ENCODE measurements around the gene CPPED1. TPM values are rescaled to one million over a fixed set of nuclear protein-coding genes. Genes with fewer than 3 reads are reported as not detected.
A peak's percentile ranks its signal among the peaks of the same experiment; 100 is the strongest.

The CPPED1 gene
- polyA plus RNA-seq = 10 to 100 TPM; 22.3 to 27.8 TPM

- H3K9me3 ChIP-seq (ENCODE audit: control insufficient read depth in 2 of 2, insufficient read depth in 1 of 2, low read depth in 1 of 2, low read length in 1 of 2) = no peaks in the 10 kb centered on the region
- H3K4me1 ChIP-seq (ENCODE audit: control insufficient read depth in 2 of 2, insufficient read depth in 2 of 2, low read length in 1 of 2) = peaks cover 0 to 7% of the 10 kb centered on the region in 2 donors
- H3K27me3 ChIP-seq (ENCODE audit: control insufficient read depth in 1 of 2, insufficient read depth in 2 of 2, low read length in 2 of 2) = no peaks in the 10 kb centered on the region
- H3K4me3 ChIP-seq (ENCODE audit: low read depth in 1 of 2, low read length in 2 of 2) = peak within 1 kb of the TSS; percentile 69 to 72
- peak within 1 kb of the TSS; percentile 96 to 98 for H3K27ac ChIP-seq (ENCODE audit: low read depth in 2 of 2, low read length in 1 of 2)
- H3K36me3 ChIP-seq (ENCODE audit: control insufficient read depth in 2 of 2, insufficient read depth in 2 of 2, low read length in 1 of 2) = no peaks in the 10 kb centered on the region
- WGBS, 2 donors = 4 to 6% methylated on average over 56 of the region's 56 CpGs
Measured at GRCh38 chr16:12803203-12804093, at the start of gene CPPED1. Gene CPPED1 (minus strand): TSS chr16:12803887. CDS start chr16:12803776, 111 bp downstream.

- Histone ChIP-seq H3K36me3 (ENCODE audit: control insufficient read depth in 2 of 2, insufficient read depth in 2 of 2, low read length in 1 of 2) (no peaks in the 10 kb centered on the region), H3K4me3 (ENCODE audit: low read depth in 1 of 2, low read length in 2 of 2) (no peak overlapping the region), H3K27ac (ENCODE audit: low read depth in 2 of 2, low read length in 1 of 2) (no peak overlapping the region), H3K4me1 (ENCODE audit: control insufficient read depth in 2 of 2, insufficient read depth in 2 of 2, low read length in 1 of 2) (no peaks in the 10 kb centered on the region), H3K9me3 (ENCODE audit: control insufficient read depth in 2 of 2, insufficient read depth in 1 of 2, low read depth in 1 of 2, low read length in 1 of 2) (no peaks in the 10 kb centered on the region), H3K27me3 (ENCODE audit: control insufficient read depth in 1 of 2, insufficient read depth in 2 of 2, low read length in 2 of 2) (no peaks in the 10 kb centered on the region)
- 38 to 80% methylated on average over 2 of the region's 2 CpGs for WGBS, 2 donors
Measured at GRCh38 chr16:12850186-12850585, 46.5 kb upstream of the CPPED1 start.

GRCh38 chr16:12846592-12846991, 42.9 kb upstream of the CPPED1 start:
- WGBS, 2 donors = 97 to 98% methylated on average over 1 of the region's 1 CpG
- no peaks in the 10 kb centered on the region for H3K36me3 ChIP-seq (ENCODE audit: control insufficient read depth in 2 of 2, insufficient read depth in 2 of 2, low read length in 1 of 2)
- H3K4me1 ChIP-seq (ENCODE audit: control insufficient read depth in 2 of 2, insufficient read depth in 2 of 2, low read length in 1 of 2) = no peaks in the 10 kb centered on the region
- H3K27me3 ChIP-seq (ENCODE audit: control insufficient read depth in 1 of 2, insufficient read depth in 2 of 2, low read length in 2 of 2) = no peaks in the 10 kb centered on the region
- H3K9me3 ChIP-seq (ENCODE audit: control insufficient read depth in 2 of 2, insufficient read depth in 1 of 2, low read depth in 1 of 2, low read length in 1 of 2) = no peaks in the 10 kb centered on the region
- H3K4me3 ChIP-seq (ENCODE audit: low read depth in 1 of 2, low read length in 2 of 2) = no peak overlapping the region
- no peak overlapping the region for H3K27ac ChIP-seq (ENCODE audit: low read depth in 2 of 2, low read length in 1 of 2)

- Histone ChIP-seq H3K36me3 (ENCODE audit: control insufficient read depth in 2 of 2, insufficient read depth in 2 of 2, low read length in 1 of 2) (no peaks in the 10 kb centered on the region), H3K27me3 (ENCODE audit: control insufficient read depth in 1 of 2, insufficient read depth in 2 of 2, low read length in 2 of 2) (no peaks in the 10 kb centered on the region), H3K4me3 (ENCODE audit: low read depth in 1 of 2, low read length in 2 of 2) (no peak overlapping the region), H3K9me3 (ENCODE audit: control insufficient read depth in 2 of 2, insufficient read depth in 1 of 2, low read depth in 1 of 2, low read length in 1 of 2) (no peaks in the 10 kb centered on the region), H3K27ac (ENCODE audit: low read depth in 2 of 2, low read length in 1 of 2) (no peak overlapping the region), H3K4me1 (ENCODE audit: control insufficient read depth in 2 of 2, insufficient read depth in 2 of 2, low read length in 1 of 2) (no peaks in the 10 kb centered on the region)
- WGBS, 2 donors = 90 to 94% methylated on average over 3 of the region's 3 CpGs
Measured at GRCh38 chr16:12845282-12845681, 41.6 kb upstream of the CPPED1 start.

DNA sequence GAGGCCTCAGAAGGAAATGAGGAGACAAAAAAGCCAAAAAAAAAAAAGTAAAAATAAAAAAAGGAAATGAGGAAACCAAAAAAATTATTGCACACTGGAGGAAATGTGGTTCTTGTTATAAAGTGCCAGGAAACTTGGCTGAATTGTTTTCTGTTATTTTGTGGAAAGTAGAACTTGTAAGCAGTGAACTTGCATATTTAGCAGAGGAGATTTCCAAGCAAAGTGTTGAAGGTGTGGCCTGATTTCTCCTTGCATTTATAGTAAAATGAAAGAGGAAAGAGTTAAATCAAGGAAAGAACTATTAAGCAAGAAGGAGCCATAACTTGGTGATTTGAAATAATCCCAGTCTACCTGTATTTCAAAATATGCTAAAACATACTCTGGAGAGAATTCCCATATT, 34.1 kb upstream of the CPPED1 start:
- peaks cover 0 to 4% of the 10 kb centered on the region in 2 donors for H3K27me3 ChIP-seq (ENCODE audit: control insufficient read depth in 1 of 2, insufficient read depth in 2 of 2, low read length in 2 of 2)
- H3K36me3 ChIP-seq (ENCODE audit: control insufficient read depth in 2 of 2, insufficient read depth in 2 of 2, low read length in 1 of 2) = no peaks in the 10 kb centered on the region
- no peak overlapping the region for H3K27ac ChIP-seq (ENCODE audit: low read depth in 2 of 2, low read length in 1 of 2)
- H3K4me1 ChIP-seq (ENCODE audit: control insufficient read depth in 2 of 2, insufficient read depth in 2 of 2, low read length in 1 of 2) = peaks cover 0 to 2% of the 10 kb centered on the region in 2 donors
- no peak overlapping the region for H3K4me3 ChIP-seq (ENCODE audit: low read depth in 1 of 2, low read length in 2 of 2)
- peaks cover 0 to 2% of the 10 kb centered on the region in 2 donors for H3K9me3 ChIP-seq (ENCODE audit: control insufficient read depth in 2 of 2, insufficient read depth in 1 of 2, low read depth in 1 of 2, low read length in 1 of 2)

DNA sequence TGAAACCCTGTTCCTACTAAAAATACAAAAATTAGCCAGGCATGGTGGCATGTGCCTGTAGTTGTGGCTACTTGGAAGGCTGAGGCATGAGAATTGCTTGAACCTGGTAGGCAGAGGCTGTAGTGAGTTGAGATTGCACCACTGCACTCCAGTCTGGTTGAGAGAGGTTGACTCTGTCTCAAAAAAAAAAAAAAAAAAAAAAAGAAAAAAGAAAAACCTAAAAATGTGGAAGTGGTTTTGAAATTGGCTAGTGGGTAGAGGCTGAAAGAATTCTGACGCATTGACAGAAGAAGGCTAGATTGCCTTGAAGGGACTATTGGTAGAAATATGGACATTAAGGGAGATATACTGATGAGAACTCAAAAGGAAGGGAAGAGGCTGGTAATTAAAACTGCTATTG, 33.6 kb upstream of the CPPED1 start:
- Histone ChIP-seq H3K4me1 (ENCODE audit: control insufficient read depth in 2 of 2, insufficient read depth in 2 of 2, low read length in 1 of 2) (peaks cover 0 to 2% of the 10 kb centered on the region in 2 donors), H3K4me3 (ENCODE audit: low read depth in 1 of 2, low read length in 2 of 2) (no peak overlapping the region), H3K36me3 (ENCODE audit: control insufficient read depth in 2 of 2, insufficient read depth in 2 of 2, low read length in 1 of 2) (no peaks in the 10 kb centered on the region), H3K9me3 (ENCODE audit: control insufficient read depth in 2 of 2, insufficient read depth in 1 of 2, low read depth in 1 of 2, low read length in 1 of 2) (peaks cover 0 to 2% of the 10 kb centered on the region in 2 donors), H3K27me3 (ENCODE audit: control insufficient read depth in 1 of 2, insufficient read depth in 2 of 2, low read length in 2 of 2) (peaks cover 0 to 4% of the 10 kb centered on the region in 2 donors), H3K27ac (ENCODE audit: low read depth in 2 of 2, low read length in 1 of 2) (no peak overlapping the region)
- WGBS, 2 donors = 81 to 82% methylated on average over 1 of the region's 1 CpG

- H3K27ac ChIP-seq (ENCODE audit: low read depth in 2 of 2, low read length in 1 of 2) = no peak overlapping the region
- H3K4me1 ChIP-seq (ENCODE audit: control insufficient read depth in 2 of 2, insufficient read depth in 2 of 2, low read length in 1 of 2) = peaks cover 0 to 2% of the 10 kb centered on the region in 2 donors
- H3K27me3 ChIP-seq (ENCODE audit: control insufficient read depth in 1 of 2, insufficient read depth in 2 of 2, low read length in 2 of 2) = peaks cover 0 to 4% of the 10 kb centered on the region in 2 donors
- 38 to 44% methylated on average over 10 of the region's 10 CpGs for WGBS, 2 donors
- peaks cover 0 to 2% of the 10 kb centered on the region in 2 donors for H3K9me3 ChIP-seq (ENCODE audit: control insufficient read depth in 2 of 2, insufficient read depth in 1 of 2, low read depth in 1 of 2, low read length in 1 of 2)
- H3K4me3 ChIP-seq (ENCODE audit: low read depth in 1 of 2, low read length in 2 of 2) = no peak overlapping the region
- H3K36me3 ChIP-seq (ENCODE audit: control insufficient read depth in 2 of 2, insufficient read depth in 2 of 2, low read length in 1 of 2) = no peaks in the 10 kb centered on the region
Measured at GRCh38 chr16:12833926-12834325, 30.2 kb upstream of the CPPED1 start.

DNA sequence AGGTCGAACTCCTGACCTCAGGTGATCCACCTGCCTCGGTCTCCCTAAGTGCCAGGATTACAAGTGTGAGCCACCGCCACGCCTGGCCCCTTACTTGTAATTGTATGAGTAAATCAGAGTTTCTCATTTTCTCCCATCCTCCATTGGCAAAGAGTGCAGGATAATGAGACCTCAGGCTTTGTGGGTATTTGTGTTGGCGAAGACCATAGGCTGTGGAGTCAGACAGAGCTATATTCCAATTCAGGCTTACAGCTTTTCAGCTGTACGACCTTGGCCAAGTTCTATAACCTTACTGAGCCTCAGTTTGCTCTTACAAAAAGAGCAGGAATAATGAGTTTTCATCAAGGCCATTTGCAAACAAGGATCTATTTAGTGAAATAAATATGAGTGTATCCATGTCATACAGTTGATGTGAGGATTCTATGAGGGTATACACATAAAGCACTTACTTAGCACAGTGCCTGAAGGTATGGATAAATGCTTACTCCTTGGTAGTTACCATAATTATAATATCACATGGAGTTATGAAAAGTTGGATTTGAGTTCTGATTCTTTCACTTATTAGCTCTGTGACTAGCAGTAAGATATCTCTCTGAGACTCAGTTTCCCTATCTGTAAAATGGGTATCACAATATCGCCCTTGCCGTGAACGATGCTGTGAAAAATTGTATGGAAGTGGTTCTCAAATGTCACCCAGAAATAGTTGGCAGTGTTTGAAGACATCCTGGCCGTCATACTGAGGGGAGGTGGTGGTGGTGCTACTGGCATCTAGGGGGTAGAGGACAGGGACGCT, 25.6 kb upstream of the CPPED1 start:
- 79 to 84% methylated on average over 11 of the region's 11 CpGs for WGBS, 2 donors
- Histone ChIP-seq H3K36me3 (ENCODE audit: control insufficient read depth in 2 of 2, insufficient read depth in 2 of 2, low read length in 1 of 2) (no peaks in the 10 kb centered on the region), H3K27ac (ENCODE audit: low read depth in 2 of 2, low read length in 1 of 2) (no peak overlapping the region), H3K9me3 (ENCODE audit: control insufficient read depth in 2 of 2, insufficient read depth in 1 of 2, low read depth in 1 of 2, low read length in 1 of 2) (no peaks in the 10 kb centered on the region), H3K4me3 (ENCODE audit: low read depth in 1 of 2, low read length in 2 of 2) (no peak overlapping the region), H3K4me1 (ENCODE audit: control insufficient read depth in 2 of 2, insufficient read depth in 2 of 2, low read length in 1 of 2) (peaks cover 0 to 2% of the 10 kb centered on the region in 2 donors), H3K27me3 (ENCODE audit: control insufficient read depth in 1 of 2, insufficient read depth in 2 of 2, low read length in 2 of 2) (no peaks in the 10 kb centered on the region)

DNA sequence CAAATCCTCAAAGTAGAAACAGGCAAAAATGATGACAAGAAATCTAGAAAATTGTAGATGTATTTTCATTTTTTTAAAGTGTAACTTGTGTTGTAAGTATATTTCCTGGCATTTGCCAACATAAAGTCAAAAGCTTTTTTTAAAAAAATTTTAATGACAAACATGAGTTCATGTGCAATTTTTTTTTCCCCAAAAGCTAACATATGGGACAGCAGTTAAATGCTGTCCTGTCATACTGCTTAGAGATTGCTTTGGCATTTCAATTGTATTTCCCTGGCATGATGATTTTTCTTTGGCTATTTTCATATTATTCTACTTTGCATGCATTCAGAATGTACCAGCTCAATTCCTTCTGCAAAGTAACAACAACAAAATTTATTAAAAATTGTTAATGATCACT, 24.5 kb upstream of the CPPED1 start:
- Histone ChIP-seq H3K4me1 (ENCODE audit: control insufficient read depth in 2 of 2, insufficient read depth in 2 of 2, low read length in 1 of 2) (no peaks in the 10 kb centered on the region), H3K27ac (ENCODE audit: low read depth in 2 of 2, low read length in 1 of 2) (no peak overlapping the region), H3K9me3 (ENCODE audit: control insufficient read depth in 2 of 2, insufficient read depth in 1 of 2, low read depth in 1 of 2, low read length in 1 of 2) (no peaks in the 10 kb centered on the region), H3K27me3 (ENCODE audit: control insufficient read depth in 1 of 2, insufficient read depth in 2 of 2, low read length in 2 of 2) (no peaks in the 10 kb centered on the region), H3K4me3 (ENCODE audit: low read depth in 1 of 2, low read length in 2 of 2) (no peak overlapping the region), H3K36me3 (ENCODE audit: control insufficient read depth in 2 of 2, insufficient read depth in 2 of 2, low read length in 1 of 2) (no peaks in the 10 kb centered on the region)

All from esophagus (tissue), 2 donors.